RWPE1 (cell line): ENCODE results near the gene TSC2.

Experiments used
- CTCF ChIA-PET: fragments of 350-600 bp; sonication (Branson Sonifier 250); formaldehyde crosslinking; extraction: SDS; loops from one replicate; lab custom pipeline; 2021; lab: Yijun Ruan, JAX
- POLR2A ChIA-PET: fragments of 400-600 bp; formaldehyde crosslinking; extraction: SDS; loops from one replicate; lab custom pipeline; 2020; ENCODE audit warnings: antibody characterized with exemption; ENCODE audit not compliant: low non-redundant PET; lab: Yijun Ruan, JAX
- DNase-seq: peaks from one replicate; pipeline ENCODE4 v3.0.0; 2012; ENCODE audit warnings: low spot score
- H3K27ac ChIP-seq: fragments of 450-650 bp; 2 replicates; pipeline ENCODE4 v1.5.1; 2017
- CTCF ChIP-seq: fragments of 450-650 bp; conservative IDR thresholded peaks from 2 replicates; pipeline ENCODE4 v1.5.1; 2017; ENCODE audit warnings: low read depth, mild to moderate bottlenecking

TSC2 gene

GRCh38 chr16:2062801-2063200, 15.0 kb downstream of the TSC2 start:
- CTCF ChIA-PET: no interaction called here
- DNase-seq: no peak
- TF ChIP-seq CTCF: no peak
- POLR2A ChIA-PET: no interaction called here
- H3K27ac ChIP-seq: peak overlapping the region; percentile 25; the same call in 1 of the 2 replicates

DNA sequence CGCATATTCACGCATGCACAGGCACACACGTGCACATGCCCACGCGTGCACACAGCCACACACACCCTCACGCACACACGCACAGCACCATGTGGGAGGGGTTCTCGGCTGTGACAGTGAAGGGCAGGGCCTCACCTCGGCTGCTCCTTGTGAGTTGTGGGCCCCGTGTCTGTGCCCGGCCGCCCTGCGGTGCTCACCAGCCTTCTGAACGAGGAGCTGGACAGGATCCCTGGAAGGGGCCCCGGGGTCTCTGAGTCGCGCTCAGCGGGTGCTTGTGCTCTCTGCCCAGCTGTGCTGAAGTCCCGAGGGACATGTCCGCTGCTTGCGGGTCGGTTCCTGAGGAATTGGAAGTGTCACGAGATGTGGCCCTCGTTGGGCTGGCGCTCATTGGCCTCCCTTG, 16.1 kb downstream of the TSC2 start:
- H3K27ac ChIP-seq: peak overlapping the region; percentile 25
- TF ChIP-seq CTCF: no peak
- no peak for DNase-seq
- ChIA-PET POLR2A (no interaction called here), CTCF (interaction anchor here (0.9 kb wide), 1 partner anchor 77 kb away, joined by 9 read pairs; no protein-coding TSS in a partner anchor)

GRCh38 chr16:2064368-2064945, 16.7 kb downstream of the TSC2 start:
- CTCF ChIA-PET: interaction anchor here (0.9 kb wide), 1 partner anchor 76 kb away, joined by 9 read pairs; no protein-coding TSS in a partner anchor
- POLR2A ChIA-PET: interaction anchor here (0.7 kb wide), 1 partner anchor 34 kb away, joined by 5 read pairs; no protein-coding TSS in a partner anchor
- peak overlapping the region; percentile 25; the same call in 1 of the 2 replicates for H3K27ac ChIP-seq
- DNase-seq: no peak
- TF ChIP-seq CTCF: no peak

DNA sequence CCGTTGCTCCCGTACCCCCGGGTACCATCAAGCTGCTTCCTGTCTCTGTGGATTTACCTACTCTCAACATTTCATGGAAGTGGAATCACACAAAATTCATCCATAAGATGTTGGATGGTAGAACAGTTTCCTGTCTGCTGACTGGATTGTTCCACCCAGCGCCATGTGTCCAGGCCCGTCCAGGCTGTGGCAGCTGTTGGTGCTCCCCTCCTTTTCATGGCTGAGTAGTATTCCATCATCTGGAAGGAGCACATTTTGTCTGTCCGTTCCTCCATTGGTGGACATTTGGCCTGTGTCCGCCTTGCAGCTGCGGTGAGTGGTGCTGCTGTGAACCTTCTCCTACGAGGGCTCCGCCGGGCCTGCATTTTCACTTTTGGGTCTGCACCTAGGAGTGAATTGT, 18.4 kb downstream of the TSC2 start:
- CTCF ChIA-PET: interaction anchor here (0.6 to 1.2 kb wide), 3 partner anchors 10 to 360 kb away, joined by 3 to 9 read pairs (median 3); partner anchors contain the start of gene MAPK8IP3

DNA sequence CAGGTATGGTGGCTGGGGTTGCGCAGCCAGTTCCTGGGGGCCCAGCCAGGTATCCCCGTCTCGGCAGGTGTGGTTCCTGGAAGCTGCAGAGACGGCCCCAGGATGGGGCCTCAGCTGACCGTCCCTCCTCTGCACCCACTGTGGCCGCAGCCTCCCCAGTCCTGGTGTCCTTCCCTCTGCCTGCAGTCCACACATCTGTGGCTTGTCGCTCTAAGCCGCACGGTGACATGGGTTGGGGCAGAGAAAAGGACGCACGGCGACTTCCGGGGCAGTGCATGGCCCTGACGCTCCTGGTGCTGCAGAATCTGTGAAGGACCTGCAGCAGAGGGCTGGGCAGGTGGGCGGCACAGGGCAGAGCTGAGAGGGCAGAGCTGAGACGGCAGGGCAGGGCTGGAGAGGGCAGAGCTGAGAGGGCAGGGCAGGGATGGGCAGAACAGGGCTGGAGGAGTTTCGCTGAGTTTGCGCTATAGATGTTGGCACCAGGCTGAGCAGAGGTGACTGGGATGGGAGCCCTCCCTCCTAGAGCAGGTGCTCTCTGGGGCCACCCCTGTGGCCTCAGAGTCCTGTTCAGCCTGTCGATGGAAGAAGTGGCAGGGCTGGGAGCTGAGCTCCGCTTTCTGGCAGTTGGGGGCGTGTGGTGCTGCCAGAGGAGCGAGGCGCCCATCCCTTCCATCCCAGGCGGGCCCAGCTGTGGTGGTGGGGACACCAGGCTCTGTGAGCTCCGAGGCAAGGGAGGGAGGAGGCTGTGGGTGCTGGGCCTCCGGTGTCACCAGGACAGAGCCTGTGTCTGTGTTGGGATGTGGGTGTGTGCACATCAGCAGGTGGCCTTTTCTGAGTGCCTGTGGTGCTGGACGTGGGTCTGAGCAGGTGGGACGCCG, 23.0 kb downstream of the TSC2 start:
- DNase-seq: no peak
- TF ChIP-seq CTCF: no peak
- CTCF ChIA-PET: interaction anchor here (1.1 to 1.3 kb wide), 3 partner anchors 14 to 51 kb away, joined by 3 read pairs; partner anchors contain the start of gene NPW
- POLR2A ChIA-PET: no interaction called here
- peak overlapping the region; percentile 40 for H3K27ac ChIP-seq

More for the DNA sequence above, 18.4 kb downstream of the TSC2 start:
- H3K27ac ChIP-seq: no peak overlapping the region
- no peak for DNase-seq
- POLR2A ChIA-PET: no interaction called here
- no peak for TF ChIP-seq CTCF

DNA sequence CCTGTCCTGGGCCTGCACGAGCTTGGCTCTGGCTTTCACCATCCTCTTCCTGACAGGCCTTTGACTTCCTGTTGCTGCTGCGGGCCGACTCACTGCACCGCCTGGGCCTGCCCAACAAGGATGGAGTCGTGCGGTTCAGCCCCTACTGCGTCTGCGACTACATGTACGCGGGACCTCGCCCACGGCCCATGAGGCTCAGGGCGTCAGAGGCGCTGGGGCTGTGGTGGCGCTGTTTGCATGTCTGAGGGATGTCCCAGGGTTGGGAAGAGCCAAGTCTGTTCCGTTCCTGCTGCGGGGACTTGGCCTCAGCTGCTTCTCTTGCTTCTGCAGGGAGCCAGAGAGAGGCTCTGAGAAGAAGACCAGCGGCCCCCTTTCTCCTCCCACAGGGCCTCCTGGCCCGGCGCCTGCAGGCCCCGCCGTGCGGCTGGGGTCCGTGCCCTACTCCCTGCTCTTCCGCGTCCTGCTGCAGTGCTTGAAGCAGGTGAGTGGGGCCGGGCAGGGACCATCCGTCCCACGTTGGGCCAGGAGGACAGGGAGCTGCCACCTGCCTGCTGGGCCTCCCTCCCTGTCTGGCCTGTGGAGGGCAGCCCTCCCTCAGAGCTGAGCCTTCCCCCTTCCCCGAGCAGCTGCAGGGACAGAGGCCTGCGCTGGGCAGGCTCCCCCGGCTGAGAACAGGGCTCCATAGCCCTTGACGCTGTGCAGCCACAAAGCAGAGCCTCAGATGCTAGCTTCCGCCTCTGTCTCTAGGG, 23.8 kb downstream of the TSC2 start:
- peak overlapping the region; percentile 40 for H3K27ac ChIP-seq
- no peak for TF ChIP-seq CTCF
- DNase-seq: no peak
- POLR2A ChIA-PET: no interaction called here
- CTCF ChIA-PET: interaction anchor here (0.8 to 1.3 kb wide), 4 partner anchors 15 to 69 kb away, joined by 3 to 4 read pairs (median 3); partner anchors contain the start of gene NPW
